HFF-Myc (cell line): ENCODE data around the gene GOLGA8B.
"Not testable (repeated sequence)": the region's sequence is repeated elsewhere in the genome, so short reads cannot be mapped to it uniquely, and the experiment has no call there.

Source experiments
- DNase-seq: peaks from one replicate; pipeline ENCODE4 v3.0.0-alpha.2; 2011; ENCODE audit warnings: low read depth; ENCODE audit errors: extremely low read depth
- H3K4me3 ChIP-seq: replicated peaks from 2 replicates; pipeline ENCODE4 v1.5.1; 2011; ENCODE audit warnings: low read depth, mild to moderate bottlenecking, control low read depth, low read length

GOLGA8B gene

GRCh38 chr15:34569670-34570396 lies 13.6 kb downstream of the GOLGA8B start:
- not testable (repeated sequence) for H3K4me3 ChIP-seq, DNase-seq

GRCh38 chr15:34567174-34567573 lies 16.3 kb downstream of the GOLGA8B start:
- H3K4me3 ChIP-seq, DNase-seq: not testable (repeated sequence)

GRCh38 chr15:34564711-34565110 lies 18.7 kb downstream of the GOLGA8B start:
- H3K4me3 ChIP-seq, DNase-seq: not testable (repeated sequence)

- DNase-seq, H3K4me3 ChIP-seq: not testable (repeated sequence)
Observed at GRCh38 chr15:34560814-34561213, 22.6 kb downstream of the GOLGA8B start.

- not testable (repeated sequence) for DNase-seq, H3K4me3 ChIP-seq
Observed at GRCh38 chr15:34559764-34560163, 23.7 kb downstream of the GOLGA8B start.

DNA sequence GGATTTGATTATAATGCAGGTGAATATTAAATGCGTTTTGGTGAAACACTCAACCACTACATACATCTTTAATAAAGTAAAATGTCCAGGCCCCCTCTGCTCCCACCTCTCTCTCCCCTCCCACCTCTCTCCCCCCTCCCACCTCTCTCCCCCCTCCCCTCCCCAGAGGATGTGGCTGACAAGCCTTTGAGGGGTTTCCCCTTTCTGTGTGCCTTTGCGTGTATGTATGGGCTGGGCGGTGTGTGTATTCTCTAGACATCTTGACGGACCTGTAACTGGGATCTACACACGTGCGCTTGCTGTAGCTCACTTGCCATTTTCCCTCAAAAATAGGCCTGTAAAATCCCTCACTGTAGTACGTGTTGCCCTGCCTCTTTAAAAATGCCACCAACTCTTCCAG lies 28.3 kb downstream of the GOLGA8B start:
- not testable (repeated sequence) for DNase-seq, H3K4me3 ChIP-seq

DNA sequence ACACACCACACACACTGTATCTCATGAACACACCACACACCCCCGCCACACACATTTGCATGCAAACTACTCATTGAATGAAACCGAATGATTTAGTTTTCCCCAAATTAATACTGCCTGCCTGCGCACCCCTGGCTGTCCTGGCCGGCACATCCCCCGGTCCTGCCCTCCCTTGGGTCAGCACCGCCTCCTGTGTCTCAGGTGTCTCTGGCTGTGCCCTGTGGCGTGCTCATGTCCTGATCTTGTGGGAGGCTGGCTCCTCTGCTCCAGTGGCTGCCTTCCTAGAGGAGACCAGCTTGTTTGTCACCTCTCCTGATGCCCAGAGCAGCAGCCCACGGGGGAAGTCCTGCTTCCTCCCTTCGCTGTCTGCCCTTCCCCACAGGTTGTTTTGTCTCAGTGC lies 28.7 kb downstream of the GOLGA8B start:
- not testable (repeated sequence) for DNase-seq, H3K4me3 ChIP-seq

- H3K4me3 ChIP-seq, DNase-seq: not testable (repeated sequence)
Observed at GRCh38 chr15:34554126-34554525, 29.3 kb downstream of the GOLGA8B start.

DNA sequence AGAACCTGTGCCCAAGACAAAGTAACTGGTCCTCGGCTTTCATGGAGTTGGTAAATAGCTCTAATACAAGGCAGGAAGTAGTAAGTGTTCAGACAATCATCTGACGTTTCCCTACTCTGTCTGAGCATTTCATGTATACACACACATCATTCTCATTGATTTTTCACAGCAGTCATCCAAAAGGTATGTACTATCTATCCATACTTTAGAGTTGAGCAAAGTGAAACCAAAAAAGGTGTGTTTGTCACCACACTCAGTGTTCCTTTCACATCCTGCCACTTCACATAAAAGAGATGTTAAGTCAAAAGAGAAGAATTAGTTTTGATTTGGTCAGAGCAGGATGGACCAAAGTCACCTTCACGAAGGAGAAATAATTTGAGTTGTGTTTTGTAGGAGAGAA lies 33.3 kb downstream of the GOLGA8B start:
- not testable (repeated sequence) for DNase-seq, H3K4me3 ChIP-seq

DNA sequence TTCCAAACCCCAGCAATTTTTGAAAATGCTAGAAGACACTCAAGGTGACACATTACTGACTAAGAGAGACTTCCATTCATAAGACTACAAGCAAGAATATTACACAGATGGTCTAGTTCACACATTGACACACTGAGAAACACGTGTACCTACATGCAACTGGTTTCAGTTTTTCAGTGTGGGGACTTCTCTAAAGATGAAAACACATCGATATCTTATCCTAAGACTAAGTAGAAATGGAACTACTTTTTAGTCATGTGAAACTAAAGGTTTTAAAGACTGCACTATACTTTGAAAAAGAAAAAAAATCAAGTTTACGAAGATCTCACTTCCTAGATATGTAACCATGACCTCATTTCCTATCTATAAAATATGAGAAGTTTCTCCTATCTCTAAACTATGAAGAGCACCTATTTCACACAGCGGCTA lies 34.1 kb downstream of the GOLGA8B start:
- not testable (repeated sequence) for DNase-seq, H3K4me3 ChIP-seq

GRCh38 chr15:34543860-34544649 lies 39.4 kb downstream of the GOLGA8B start:
- not testable (repeated sequence) for H3K4me3 ChIP-seq, DNase-seq

DNA sequence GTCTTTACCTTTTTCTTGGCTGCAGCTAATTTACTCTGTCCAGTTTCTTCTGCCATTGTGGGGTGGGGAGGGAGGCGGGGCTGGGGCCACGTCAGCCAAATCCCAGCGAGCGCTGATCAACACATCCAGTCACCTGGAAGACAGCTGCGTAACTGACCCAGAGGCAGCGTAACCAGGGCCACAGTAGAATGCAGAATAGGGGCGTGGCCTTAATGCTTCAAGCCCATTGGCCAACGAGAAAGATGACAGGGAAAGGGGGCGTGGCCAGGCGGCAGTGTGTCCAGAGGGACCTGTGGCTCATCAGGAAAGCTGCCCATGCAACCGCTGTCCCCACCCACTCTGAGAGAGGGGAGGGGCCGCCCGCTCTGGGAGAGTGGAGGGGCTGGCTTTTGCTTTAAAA lies 47.6 kb downstream of the GOLGA8B start:
- DNase-seq, H3K4me3 ChIP-seq: not testable (repeated sequence)
